Endothelial cell of umbilical vein (primary cell): ENCODE results near the gene B3GALNT1.

Experiments used
- EZH2 ChIP-seq: IDR thresholded peaks from 2 replicates; pipeline ENCODE4 v1.6.1; 2012; ENCODE audit warnings: borderline replicate concordance, low read depth, mild to moderate bottlenecking, moderate library complexity, low read length, inconsistent platforms; ENCODE audit not compliant: severe bottlenecking
- FOS ChIP-seq: IDR thresholded peaks from 2 replicates; pipeline ENCODE4 v1.6.1; 2011; ENCODE audit warnings: mild to moderate bottlenecking, low read length, moderate library complexity, borderline replicate concordance; ENCODE audit not compliant: insufficient read depth
- GATA2 ChIP-seq: IDR thresholded peaks from 2 replicates; pipeline ENCODE4 v1.7.0; 2011; ENCODE audit warnings: low read depth, mild to moderate bottlenecking, moderate library complexity, mixed read lengths, low read length; ENCODE audit not compliant: insufficient read length, insufficient read depth
- JUN ChIP-seq: IDR thresholded peaks from 2 replicates; pipeline ENCODE4 v1.6.1; 2011; ENCODE audit warnings: borderline replicate concordance, low read depth; ENCODE audit not compliant: insufficient read length, insufficient read depth
- MYC ChIP-seq: IDR thresholded peaks from one replicate; pipeline ENCODE4 v1.6.1; 2011; ENCODE audit warnings: mild to moderate bottlenecking, low read depth, low read length
- POLR2A ChIP-seq: IDR thresholded peaks from 2 replicates; pipeline ENCODE4 v1.6.1; 2012; ENCODE audit warnings: low read depth, mild to moderate bottlenecking, control low read depth, low read length
- POLR2AphosphoS5 ChIP-seq: IDR thresholded peaks from 2 replicates; pipeline ENCODE4 v1.6.1; 2012; ENCODE audit warnings: low read depth, mild to moderate bottlenecking, control low read depth, low read length, moderate library complexity; ENCODE audit not compliant: insufficient read depth
- TF ChIP-seq, protein P1 (sequence below), 2 donors: IDR thresholded peaks; 1 replicate in 1 of 2; 2 replicates in 1 of 2; pipeline ENCODE4 v1.5.1; 2011; ENCODE audit warnings: low read length in 2 of 2, mild to moderate bottlenecking in 2 of 2, moderate library complexity in 2 of 2, control low read depth in 1 of 2, inconsistent platforms in 1 of 2, low read depth in 1 of 2; ENCODE audit not compliant: insufficient read depth in 1 of 2; ENCODE audit errors: extremely low read depth in 1 of 2
- TF ChIP-seq, protein P2 (sequence below): IDR thresholded peaks from 2 replicates; pipeline ENCODE4 v1.6.1; 2011; ENCODE audit not compliant: insufficient read depth, insufficient read length

DNA sequence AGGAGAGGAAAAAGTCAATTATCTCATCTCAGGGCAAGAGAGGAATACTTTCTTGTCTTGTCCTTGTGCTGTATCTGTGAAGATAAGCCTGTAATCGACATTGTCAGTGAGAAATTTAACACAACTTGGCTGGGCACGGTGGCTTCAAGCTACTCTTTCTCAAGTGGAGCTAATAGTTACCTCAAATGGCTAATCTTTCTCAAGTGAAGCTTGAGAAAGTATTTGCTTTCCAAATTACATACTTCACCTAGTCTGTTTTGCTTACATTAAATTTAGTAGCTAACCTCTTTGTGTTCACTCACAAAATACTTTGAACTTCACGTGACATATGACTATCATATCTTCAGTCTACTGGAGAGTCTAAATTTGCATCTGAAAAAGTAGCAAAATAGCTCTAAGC, 48.3 kb upstream of the B3GALNT1 start:
- TF ChIP-seq POLR2A: no peak
- TF ChIP-seq, protein P1, sequence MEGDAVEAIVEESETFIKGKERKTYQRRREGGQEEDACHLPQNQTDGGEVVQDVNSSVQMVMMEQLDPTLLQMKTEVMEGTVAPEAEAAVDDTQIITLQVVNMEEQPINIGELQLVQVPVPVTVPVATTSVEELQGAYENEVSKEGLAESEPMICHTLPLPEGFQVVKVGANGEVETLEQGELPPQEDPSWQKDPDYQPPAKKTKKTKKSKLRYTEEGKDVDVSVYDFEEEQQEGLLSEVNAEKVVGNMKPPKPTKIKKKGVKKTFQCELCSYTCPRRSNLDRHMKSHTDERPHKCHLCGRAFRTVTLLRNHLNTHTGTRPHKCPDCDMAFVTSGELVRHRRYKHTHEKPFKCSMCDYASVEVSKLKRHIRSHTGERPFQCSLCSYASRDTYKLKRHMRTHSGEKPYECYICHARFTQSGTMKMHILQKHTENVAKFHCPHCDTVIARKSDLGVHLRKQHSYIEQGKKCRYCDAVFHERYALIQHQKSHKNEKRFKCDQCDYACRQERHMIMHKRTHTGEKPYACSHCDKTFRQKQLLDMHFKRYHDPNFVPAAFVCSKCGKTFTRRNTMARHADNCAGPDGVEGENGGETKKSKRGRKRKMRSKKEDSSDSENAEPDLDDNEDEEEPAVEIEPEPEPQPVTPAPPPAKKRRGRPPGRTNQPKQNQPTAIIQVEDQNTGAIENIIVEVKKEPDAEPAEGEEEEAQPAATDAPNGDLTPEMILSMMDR (IDR thresholded peaks at IDR 0.05; ENCODE audit: extremely low read depth in 1 of 2, insufficient read depth in 1 of 2, low read depth in 1 of 2, low read length in 2 of 2): no peak
- no peak for TF ChIP-seq POLR2AphosphoS5
- TF ChIP-seq MYC: no peak
- TF ChIP-seq JUN: no peak
- TF ChIP-seq, protein P2, sequence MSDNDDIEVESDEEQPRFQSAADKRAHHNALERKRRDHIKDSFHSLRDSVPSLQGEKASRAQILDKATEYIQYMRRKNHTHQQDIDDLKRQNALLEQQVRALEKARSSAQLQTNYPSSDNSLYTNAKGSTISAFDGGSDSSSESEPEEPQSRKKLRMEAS: no peak
- TF ChIP-seq EZH2: no peak
- no peak for TF ChIP-seq GATA2
- no peak for TF ChIP-seq FOS
